Fibroblast of mammary gland (primary cell): Measurements from ENCODE around the gene PLEKHS1.

Experiments used
- DNase-seq: peaks from one replicate; pipeline ENCODE4 v3.0.0-alpha.2; 2010; ENCODE audit warnings: low read depth
- H3K4me3 ChIP-seq: 2 replicates; pipeline ENCODE4 v1.5.1; 2011; ENCODE audit warnings: low read depth, mild to moderate bottlenecking, low read length, moderate library complexity; ENCODE audit not compliant: control insufficient read depth
- TF ChIP-seq, protein P1 (sequence below): conservative IDR thresholded peaks from 2 replicates; pipeline ENCODE4 v1.5.1; 2011; ENCODE audit warnings: low read depth, low read length, inconsistent platforms; ENCODE audit not compliant: control insufficient read depth, insufficient read depth

Gene PLEKHS1

DNA sequence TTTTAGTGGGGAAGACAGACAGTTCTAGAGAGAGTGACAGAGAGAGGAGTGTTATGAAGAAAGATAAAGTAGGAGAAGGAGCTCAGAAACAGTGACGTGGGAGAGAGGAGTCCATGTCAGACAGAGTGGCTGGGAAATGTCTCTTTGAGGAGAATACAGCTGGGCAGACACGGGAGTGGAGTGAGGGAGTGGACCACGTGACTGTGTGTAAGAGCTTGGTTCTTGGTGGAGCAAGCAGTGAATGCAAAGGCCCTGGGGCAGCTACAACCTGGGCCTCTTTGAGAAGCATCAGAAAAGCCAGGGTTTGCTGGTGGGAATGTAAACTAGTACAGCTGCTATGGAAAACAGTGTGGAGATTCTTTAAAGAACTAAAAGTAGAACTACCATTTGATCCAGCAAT lies 11.9 kb upstream of the PLEKHS1 start:
- no peak overlapping the region for H3K4me3 ChIP-seq
- TF ChIP-seq, protein P1, sequence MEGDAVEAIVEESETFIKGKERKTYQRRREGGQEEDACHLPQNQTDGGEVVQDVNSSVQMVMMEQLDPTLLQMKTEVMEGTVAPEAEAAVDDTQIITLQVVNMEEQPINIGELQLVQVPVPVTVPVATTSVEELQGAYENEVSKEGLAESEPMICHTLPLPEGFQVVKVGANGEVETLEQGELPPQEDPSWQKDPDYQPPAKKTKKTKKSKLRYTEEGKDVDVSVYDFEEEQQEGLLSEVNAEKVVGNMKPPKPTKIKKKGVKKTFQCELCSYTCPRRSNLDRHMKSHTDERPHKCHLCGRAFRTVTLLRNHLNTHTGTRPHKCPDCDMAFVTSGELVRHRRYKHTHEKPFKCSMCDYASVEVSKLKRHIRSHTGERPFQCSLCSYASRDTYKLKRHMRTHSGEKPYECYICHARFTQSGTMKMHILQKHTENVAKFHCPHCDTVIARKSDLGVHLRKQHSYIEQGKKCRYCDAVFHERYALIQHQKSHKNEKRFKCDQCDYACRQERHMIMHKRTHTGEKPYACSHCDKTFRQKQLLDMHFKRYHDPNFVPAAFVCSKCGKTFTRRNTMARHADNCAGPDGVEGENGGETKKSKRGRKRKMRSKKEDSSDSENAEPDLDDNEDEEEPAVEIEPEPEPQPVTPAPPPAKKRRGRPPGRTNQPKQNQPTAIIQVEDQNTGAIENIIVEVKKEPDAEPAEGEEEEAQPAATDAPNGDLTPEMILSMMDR, result no peak
- DNase-seq, result no peak

DNA sequence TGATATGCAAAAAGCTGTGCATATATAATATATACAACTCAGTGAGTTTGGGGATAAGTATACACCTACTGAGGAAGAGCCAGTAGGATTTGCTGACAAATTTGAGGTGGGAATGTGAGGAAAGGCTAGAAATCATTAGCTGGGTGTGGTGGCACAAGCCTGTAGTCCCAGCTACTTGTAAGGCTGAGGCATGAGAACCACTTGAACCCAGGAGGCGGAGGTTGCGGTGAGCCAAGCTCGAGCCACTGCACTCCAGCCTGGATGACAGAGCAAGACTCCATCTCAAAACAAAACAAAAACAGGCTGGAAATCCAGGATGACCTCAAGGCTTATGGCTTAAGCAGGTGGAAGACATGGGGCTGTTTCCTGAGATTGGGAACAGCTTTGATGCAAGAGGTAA lies 10.6 kb upstream of the PLEKHS1 start:
- H3K4me3 ChIP-seq, result no peak overlapping the region
- TF ChIP-seq, protein P1, result no peak
- DNase-seq, result no peak

DNA sequence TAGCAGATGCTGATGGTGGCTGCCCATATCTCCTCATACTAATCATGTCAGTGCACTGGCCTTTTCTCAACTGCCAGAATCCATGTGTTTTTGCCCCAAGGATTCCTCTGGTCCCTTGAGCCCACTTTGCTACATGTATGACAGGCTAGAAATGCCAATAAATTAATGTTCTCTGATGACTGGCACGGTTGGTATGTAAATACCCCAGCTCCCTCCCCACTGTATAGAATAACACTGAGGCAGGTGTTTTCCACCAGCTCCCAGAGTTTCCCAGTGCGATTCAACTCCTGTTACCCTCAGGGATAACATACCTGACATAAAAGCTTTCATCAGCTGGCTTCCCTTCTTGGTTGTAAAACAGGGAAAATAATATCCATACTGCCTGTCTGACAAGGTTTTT lies 9.0 kb upstream of the PLEKHS1 start:
- H3K4me3 ChIP-seq, result no peak overlapping the region
- TF ChIP-seq, protein P1, result no peak
- no peak for DNase-seq

DNA sequence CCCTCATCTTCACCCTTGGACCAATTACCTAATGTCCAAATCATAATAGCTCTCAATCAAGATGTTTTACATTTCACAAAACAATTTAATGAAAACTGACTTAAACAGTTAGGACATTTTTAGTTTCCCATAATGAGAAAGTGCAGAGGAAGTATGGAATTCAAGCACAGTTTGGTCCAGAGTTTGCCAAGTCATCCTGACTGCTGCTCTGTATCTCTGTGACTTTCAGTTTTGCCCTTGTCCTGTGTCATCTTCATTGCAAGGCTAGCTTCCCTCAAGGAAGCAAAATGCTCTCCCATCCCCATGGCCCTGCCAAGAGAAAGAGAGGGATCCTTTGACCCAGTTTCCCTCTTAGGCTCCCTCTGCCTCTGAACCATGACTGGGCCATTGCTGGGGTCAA lies 7.9 kb upstream of the PLEKHS1 start:
- no peak overlapping the region for H3K4me3 ChIP-seq

DNA sequence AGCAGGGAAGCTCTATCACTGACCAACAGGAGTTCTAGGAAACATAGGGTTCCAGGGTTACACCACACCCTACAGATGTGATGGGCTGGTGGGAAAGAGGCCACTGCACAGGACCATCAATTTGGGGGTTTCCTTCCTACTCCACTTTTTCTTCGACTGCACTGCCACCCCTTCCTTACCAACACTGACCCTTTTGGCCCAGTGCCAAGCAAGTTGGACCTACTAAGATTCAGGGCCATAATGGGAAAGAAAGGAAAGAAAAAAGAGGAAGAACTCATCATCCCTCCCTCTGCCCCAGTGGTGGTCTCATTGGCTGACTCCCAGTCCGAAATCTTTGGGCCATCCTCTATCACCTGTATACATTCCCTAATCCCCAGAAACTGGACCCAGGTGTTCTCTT lies 6.1 kb upstream of the PLEKHS1 start:
- TF ChIP-seq, protein P1, result no peak
- DNase-seq, result no peak
- no peak overlapping the region for H3K4me3 ChIP-seq

More for the DNA sequence above, 7.9 kb upstream of the PLEKHS1 start:
- DNase-seq, result no peak
- TF ChIP-seq, protein P1, result no peak

DNA sequence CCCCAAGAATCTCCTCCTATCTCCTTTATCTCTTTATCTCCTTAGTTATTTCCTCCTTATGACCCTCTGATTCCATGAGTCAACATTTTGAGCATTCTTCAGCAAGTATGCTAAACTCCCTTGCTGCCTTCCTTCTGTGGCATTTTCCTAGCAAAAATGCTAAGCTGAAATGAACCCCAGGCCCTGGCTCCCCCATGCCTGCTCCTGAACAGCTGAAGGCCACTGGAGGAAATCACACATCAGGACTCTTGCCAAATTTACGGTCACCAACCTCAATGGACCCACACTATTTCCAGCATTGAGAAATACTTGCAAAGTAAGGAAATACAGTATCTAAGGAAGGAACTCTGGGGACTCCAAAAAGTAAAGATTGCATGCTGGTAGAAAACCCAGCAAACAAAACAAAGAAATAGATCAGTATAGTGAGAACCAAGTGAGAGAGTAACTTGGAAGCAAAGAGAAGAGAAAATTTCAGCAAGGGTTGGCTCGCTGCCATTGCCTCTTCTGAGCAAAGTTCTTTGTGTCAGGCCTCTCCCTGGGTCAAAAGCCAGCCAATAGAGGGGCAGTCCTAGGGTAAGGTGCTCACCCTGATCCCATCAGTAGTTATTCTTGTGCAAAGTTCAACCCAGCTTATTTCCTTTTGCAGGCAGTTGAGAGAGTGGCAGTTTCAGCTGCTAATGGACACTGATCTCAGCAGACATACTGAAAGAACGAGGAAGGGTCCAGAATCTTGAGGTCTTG lies 5.1 kb upstream of the PLEKHS1 start:
- TF ChIP-seq, protein P1, result no peak
- no peak overlapping the region for H3K4me3 ChIP-seq
- DNase-seq, result no peak
